Adipose tissue (tissue), 3 donors: Measurements from ENCODE around the gene TMCC2. TPM values are rescaled to one million over a fixed set of nuclear protein-coding genes. Genes with fewer than 3 reads are reported as not detected.

Experiments
- H3K27ac ChIP-seq: one replicate; pipeline ENCODE4 v1.5.1; 2013; ENCODE audit warnings: low read depth, low read length
- WGBS, 3 donors: extraction: QIAGEN DNeasy Blood & Tissue Kit; methylation state at CpG; one replicate each; pipeline ENCODE4 v1.1.7; 2013; 5-methylcytosine and 5-hydroxymethylcytosine counted together
- polyA plus RNA-seq, 3 donors: library from polyadenylated mRNA; stranded (reverse); fragments of 200-250 nt; gene quantifications; one replicate each; pipeline ENCODE4 v1.2.3, GENCODE V29; 2013
- donor health status: healthy with polysubstance abuse.
- donor health status: Bipolar disorder and iron deficiency.
- donor health status: healthy.

The TMCC2 gene
- polyA plus RNA-seq, 3 donors, result 0.70 to 3.1 (median 0.92) TPM

DNA sequence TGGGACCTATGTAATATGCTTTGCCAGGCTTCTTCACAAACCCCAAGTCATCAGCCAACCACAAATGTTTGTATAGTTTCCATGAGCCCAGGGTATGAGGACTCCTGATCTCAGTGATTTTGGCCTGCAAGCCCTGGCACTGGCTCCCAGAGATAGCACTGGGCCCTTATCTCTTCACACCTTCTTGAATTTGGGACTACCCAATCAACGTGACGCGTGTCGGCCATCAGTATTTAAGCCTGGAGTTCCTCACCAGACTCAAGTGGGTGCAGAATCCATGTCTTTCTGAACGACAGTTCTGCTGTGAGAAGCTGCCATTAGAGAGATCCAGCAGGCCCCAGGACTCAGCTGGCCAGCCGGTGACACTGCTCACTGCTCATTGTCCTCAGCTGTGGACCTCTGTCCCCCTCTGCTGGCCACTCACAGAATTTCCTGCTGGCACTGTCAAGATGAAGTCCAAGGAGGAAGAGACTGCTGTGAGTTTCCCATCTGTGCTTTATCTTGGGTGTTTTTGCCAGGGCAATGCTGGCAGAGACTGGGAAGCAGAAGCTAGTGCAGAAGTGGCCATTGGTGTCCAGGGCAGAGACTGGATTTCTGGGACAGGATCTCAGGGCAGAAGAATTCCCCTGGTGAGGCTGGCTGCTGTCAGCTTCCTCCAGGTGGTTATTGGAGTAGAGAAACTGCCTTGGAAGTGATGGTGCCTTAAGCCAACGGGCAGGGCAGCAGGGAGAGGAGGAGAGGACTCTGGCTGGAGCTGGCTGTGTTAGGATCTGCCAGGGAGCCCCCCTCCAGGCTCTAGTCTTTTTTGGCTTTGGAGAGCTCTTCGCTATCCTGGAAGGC, 28.4 kb downstream of the TMCC2 start:
- no peak overlapping the region for H3K27ac ChIP-seq
- 39 to 43% (median 42%) methylated on average over 8 of the region's 8 CpGs for WGBS, 3 donors

DNA sequence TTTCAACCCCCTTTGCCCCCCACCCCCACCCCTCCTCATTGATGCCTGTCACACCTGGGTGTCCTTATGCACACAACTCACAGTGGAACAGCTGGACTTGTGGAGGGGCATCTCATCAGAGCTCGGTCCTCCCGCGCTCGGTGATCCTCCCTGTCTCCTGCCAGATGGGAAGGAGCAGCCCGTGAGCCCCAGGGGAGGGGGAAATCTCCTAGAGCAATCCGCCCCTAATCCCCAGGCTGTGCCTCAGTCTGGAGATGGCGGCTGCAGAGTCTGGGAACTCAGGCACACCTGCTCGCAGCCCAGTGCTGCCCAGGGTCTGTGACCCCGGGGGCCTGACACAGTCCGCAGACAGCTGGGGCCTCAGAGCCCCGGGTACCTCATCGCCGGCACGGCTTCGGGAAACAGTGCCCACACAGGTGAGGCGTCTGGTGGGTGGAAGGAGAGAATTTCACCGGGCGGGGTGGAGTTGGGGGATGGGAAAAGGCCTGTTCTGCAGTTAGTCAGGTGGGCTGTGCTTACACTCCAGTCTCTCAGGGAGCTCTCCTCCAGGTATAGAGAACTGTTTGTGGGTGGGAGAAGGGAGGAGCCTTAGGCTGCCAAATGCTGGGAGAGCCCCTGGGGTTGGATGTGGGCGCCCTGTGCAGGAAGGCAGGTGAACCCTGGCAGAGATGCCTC, 29.3 kb downstream of the TMCC2 start:
- no peak overlapping the region for H3K27ac ChIP-seq
- WGBS, 3 donors, result 87 to 95% (median 93%) methylated on average over 15 to 19 of the region's 19 CpGs

DNA sequence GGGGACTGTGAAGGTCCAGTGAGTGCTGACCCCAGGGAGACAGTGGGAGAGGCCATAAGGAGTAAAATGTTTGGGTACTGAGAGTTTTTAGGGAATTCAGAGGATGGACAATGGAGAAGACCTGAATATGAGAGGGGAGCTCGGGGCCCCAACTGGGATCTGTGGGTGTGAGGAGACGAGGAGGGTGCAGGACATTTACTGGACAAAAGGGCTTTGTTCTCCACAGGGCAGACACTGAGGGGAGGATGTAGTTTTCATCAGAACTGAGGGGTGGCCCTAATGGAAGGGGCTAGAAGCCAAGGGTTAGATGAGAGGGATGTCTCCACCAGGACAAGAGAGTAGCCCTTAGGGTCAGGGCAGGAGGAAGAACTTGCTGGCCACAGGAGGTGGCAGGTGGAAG, 30.0 kb downstream of the TMCC2 start:
- WGBS, 3 donors, result 63 to 82% (median 75%) methylated on average over 2 of the region's 2 CpGs
- H3K27ac ChIP-seq, result no peak overlapping the region

DNA sequence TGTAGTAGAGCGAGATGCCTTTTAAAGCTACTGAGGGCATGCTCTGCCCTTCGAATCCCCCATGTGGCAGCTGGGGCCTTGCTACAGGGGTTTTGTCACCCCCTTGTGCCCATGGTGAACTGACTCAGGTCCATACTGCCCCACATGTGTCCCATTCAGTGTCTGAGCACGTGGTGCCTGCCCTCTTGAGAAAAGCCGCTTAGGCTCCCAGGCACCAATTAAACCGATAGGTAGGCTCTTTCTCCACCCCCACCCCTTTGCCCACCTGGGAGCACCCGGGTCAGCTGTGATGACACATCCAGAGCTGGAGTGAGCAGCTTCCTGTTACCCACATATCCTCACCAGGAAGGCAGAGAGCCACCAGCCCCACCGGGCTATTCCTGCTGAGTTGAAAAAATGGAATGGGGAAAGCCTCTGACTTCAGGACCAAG, 30.5 kb downstream of the TMCC2 start:
- no peak overlapping the region for H3K27ac ChIP-seq
- 68 to 76% (median 70%) methylated on average over 7 of the region's 7 CpGs for WGBS, 3 donors

DNA sequence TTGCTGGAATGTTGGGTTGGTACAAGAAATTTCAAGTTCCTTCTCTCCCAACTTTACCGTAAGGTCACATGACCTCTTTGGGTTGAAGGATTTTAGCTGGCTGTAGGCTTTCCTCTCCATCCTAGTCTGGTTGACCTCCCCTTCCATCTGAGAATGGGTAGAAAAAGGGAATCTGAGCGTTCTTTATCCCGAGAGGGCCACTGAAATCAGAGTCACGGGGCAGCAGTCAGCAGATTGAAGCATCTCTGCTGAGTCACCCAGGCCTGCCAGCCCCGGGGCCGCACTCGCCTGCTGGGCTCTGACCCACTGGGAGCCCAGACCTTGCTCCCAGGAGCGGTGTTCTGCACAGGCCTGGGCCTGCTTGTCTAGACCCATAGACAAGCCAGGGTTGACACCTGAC, 31.0 kb downstream of the TMCC2 start:
- 81 to 95% (median 87%) methylated on average over 8 of the region's 8 CpGs for WGBS, 3 donors

DNA sequence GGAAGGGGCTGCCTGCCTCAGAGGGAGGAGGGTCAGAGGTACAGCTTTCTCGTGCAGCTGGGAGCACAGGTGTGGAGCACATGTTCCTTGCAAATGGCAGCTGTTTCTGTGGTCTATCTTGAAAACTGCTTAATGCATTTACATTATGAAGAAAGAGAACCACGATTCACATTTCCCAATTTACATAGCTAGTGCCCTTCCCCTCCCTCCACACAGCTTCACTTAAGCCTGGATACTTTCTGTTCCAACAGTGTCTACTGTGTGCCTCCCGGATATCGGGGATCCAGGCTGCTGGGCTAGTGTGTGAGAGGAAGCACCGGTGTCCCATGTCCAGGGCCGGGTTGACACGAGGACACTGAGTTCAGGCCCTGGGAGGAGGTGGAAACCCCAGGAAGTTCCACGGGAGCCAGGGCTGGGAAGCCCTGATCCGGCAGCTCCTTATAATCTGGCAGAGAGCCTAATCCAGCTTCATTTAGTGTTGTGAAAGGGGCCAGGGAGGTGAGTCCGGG, 31.6 kb downstream of the TMCC2 start:
- 41 to 58% (median 50%) methylated on average over 10 of the region's 10 CpGs for WGBS, 3 donors
- H3K27ac ChIP-seq, result no peak overlapping the region

More for the DNA sequence above, 31.0 kb downstream of the TMCC2 start:
- H3K27ac ChIP-seq, result no peak overlapping the region

DNA sequence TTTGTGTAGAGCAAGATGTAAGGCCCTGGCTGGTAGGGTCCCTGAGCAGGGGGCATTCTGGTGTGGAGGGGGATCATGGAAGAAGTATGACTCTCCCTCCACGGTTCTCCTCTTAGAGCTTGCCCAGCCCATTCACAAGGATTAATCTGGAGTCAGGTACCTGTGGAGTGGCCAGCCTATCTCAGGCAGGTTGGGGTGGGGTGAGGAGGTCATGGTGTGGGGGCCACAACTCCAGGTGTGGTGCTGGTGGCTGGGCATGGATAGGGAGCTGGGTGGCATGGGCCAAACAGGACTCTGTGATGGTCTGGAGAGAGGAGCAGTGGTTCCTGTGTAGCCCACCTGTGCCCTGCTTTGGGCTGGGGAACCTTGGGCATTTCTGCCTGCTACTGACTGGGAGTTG, 32.3 kb downstream of the TMCC2 start:
- WGBS, 3 donors, result 56 to 83% (median 80%) methylated on average over 1 of the region's 1 CpG
- no peak overlapping the region for H3K27ac ChIP-seq

DNA sequence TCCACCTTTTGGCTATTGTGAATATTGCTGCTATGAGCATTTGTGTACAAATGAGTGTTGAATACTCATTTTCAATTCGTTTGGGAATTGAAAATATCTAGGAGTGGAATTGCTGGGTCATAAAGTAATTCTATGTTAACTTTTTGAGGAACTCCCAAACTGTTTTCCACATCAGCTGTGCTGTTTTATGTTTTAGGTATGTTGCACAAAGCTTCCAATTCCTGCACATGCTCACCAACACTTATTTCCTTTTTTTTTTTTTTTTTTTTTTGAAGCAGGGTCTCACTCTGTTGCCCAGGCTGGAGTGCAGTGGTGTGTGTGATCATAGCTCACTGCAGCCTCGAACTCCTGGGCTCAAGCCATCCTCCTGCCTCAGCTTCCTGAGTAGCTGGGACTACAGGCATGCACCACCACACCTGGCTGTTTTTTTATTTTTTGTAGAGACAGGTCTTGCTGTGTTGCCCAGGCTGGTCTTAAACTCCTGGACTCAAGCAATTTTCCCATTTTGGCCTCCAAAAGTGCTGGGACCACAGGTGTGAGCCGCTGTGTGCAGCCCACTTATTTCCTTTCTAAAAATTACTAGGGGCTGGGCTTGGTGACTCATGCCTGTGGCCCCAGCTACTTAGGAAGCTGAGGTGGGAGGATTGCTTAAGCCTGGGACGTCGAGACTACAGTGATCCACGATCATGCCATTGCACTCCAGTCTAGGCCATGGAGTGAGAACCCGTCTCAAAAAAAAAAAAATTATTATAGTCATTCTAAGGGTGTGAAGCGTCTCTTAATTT, 33.4 kb downstream of the TMCC2 start:
- WGBS, 3 donors, result 41 to 74% (median 47%) methylated on average over 8 of the region's 8 CpGs
- H3K27ac ChIP-seq, result no peak overlapping the region

DNA sequence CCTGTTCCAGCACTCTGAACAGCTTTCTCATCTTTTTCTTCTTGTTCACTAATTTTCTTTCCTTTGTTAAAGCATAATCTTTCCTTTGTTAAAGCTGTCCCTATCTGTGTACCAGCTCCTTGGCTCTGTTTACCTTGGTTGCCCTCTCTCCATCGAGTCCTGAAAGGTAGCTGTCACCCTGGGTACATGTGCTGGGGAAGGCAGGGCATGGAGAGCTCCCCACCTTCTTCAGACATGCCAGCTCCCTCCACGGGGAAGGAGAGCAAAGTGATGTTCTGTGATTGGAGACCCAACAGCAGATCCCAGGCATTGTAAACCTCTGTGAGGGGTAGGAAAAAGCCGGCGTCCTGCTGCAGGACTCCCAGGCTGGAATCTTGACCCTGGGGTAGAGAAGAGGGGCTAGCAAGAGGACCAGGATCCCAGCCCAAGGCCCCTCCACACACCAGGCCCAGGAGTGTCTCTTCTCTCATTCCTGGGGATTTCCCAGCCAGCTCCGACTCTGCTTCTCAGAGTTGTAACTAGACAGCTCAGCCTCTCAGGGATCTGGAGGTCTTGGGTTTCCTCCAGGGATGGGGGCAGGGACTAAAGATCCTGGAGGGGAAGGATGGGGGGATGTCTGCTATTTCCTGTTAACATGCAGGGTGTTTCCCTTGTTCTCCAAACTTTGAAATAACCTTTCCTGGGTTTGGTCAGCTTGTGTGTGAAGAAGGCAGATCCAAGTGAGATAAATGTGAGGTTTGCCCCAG, 34.4 kb downstream of the TMCC2 start:
- no peak overlapping the region for H3K27ac ChIP-seq
- 44 to 52% (median 45%) methylated on average over 5 of the region's 5 CpGs for WGBS, 3 donors

DNA sequence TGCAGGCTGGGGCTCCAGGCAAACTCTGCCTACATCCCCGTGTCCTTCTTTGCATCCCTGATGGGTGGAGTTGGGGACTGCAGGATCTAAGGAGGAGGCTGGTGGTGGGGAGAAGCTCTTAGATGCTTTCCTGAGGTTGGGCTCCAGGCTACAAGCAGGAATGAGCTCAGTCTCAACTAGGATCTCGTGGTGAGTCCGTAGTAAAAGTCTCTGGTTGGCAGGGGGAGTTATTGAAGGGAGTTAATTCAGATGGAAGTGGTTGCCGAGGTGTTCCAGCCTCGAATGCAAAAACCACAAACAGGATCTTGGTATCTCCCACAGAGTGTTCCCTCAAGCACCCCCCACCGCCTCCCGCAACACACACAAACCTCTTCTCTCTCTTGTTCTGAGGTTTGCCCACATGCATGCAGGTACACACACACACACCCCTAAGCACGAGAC, 35.0 kb downstream of the TMCC2 start:
- no peak overlapping the region for H3K27ac ChIP-seq
- 41 to 64% (median 47%) methylated on average over 8 of the region's 8 CpGs for WGBS, 3 donors

DNA sequence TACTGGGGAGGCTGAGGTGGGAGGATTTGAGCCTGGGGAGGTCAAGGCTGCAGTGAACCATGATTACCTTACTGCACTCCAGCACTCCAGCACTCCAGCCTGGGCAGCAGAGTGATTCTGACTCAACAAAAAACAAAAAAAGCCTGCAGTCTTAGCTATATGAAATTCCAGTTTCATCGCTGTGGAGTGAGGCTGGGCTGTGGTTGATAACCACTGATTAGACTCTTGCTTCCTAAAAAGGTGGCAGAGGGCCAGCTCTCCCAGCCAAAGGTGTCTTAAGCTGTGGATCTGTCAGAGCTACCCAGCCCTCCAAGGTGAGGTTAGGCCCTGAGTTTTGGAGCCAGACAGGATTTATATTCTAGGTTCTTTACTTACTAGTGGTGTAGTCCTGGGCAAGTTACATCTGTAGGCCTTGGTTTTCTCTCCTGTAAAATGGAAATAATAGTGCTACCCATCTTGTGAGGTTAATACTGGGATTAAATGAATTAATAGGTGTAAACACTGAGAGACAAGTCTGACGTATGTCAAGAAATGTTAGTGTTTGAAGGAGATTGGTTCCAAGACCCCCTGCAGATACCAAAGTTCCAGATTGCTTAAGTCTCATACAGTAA, 35.9 kb downstream of the TMCC2 start:
- 67 to 80% (median 70%) methylated on average over 2 of the region's 2 CpGs for WGBS, 3 donors
- H3K27ac ChIP-seq, result no peak overlapping the region

DNA sequence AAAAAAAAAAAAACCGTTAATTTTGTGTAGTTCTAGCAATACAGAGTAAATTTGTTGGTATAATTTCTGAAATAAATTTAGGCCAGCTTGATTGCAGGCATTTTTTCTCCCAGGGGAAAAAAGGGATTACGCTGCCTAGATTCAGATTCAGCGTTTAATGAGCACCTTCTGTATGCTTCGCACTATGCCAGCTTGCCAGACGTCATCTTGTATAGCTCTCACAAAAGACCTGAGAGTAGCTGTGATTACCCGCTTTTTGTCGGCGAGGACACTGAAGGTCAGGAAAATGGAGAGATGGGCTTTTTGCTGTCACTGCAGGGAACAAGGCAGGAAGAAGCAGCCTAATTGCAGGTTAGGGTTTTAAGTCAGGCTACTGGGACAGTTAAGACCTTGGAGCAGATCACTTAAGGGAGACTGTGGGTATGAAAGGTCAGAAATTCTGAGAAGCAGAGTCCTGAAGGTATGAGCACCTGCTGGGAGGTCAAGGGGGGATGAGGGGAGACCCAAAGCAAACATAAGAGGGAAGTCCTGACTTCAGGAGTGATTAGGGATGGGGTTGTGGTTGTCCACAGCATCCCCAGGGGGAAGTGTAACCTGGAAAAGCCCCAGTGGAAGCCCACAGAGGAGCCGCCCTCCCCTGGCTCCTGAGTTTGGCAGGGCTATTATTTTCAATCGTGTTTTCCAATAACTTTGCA, 39.0 kb downstream of the TMCC2 start:
- H3K27ac ChIP-seq, result no peak overlapping the region
- 65 to 71% (median 66%) methylated on average over 10 of the region's 10 CpGs for WGBS, 3 donors

DNA sequence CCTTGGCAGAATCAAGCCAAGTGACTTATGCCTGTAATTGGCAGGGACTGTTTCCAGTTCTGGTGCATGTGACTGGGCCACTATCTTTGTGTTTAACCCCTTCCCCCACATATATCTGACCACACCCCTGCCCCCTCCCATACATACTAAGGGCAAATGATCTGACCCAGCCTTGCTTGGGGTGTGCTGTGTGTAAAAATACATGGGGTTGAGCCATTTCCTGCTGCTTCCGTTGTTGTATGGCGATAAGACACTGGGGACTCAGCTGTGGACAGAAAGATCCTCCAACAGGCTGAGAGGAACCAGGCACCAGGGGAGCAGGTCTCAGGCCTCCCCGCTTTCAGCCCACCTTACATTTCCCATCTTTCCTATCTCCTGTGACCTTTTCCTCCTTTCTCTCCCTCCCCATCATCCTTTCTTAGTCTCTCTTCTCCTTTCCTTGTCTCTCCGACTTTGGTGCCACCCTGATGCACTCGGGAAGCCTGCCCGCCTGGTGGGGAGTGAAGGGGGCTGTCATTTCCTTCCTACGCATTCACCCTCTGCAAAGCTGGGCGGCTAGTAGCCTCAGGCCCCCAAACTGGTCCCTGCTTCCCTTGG, 39.7 kb downstream of the TMCC2 start:
- H3K27ac ChIP-seq, result no peak overlapping the region
- WGBS, 3 donors, result 52 to 88% (median 58%) methylated on average over 8 of the region's 8 CpGs

DNA sequence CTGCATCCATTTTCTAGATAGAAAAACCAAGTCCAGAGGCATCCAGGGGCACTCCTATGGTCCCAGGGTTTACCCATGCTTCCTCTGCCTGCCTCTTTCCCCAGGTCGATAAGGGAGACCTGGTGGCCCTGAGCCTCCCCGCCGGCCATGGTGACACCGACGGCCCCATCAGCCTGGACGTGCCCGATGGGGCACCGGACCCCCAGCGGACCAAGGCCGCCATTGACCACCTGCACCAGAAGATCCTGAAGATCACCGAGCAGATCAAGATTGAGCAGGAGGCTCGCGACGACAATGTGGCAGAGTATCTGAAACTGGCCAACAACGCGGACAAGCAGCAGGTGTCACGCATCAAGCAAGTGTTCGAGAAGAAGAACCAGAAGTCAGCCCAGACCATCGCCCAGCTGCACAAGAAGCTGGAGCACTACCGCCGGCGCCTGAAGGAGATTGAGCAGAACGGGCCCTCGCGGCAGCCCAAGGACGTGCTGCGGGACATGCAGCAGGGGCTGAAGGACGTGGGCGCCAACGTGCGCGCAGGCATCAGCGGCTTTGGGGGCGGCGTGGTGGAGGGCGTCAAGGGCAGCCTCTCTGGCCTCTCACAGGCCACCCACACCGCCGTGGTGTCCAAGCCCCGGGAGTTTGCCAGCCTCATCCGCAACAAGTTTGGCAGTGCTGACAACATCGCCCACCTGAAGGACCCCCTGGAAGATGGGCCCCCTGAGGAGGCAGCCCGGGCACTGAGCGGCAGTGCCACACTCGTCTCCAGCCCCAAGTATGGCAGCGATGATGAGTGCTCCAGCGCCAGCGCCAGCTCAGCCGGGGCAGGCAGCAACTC, 41.3 kb downstream of the TMCC2 start:
- WGBS, 3 donors, result 93 to 97% (median 95%) methylated on average over 48 of the region's 48 CpGs

DNA sequence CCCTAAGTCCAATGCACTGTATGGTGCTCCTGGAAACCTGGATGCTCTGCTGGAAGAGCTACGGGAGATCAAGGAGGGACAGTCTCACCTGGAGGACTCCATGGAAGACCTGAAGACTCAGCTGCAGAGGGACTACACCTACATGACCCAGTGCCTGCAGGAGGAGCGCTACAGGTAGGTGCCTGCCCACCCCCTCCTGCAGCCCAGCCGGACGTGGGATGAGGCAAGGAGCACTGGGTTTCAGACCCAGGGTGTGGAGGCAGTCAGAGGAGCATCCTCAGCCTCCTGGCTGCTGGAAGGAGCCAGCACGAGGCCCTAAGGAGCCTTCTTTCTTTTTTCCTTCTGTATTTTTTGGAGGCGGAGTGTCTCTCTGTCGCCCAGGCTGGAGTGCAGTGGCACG, 42.0 kb downstream of the TMCC2 start:
- no peak overlapping the region for H3K27ac ChIP-seq
- 92 to 96% (median 95%) methylated on average over 8 of the region's 8 CpGs for WGBS, 3 donors

More for the DNA sequence above, 41.3 kb downstream of the TMCC2 start:
- H3K27ac ChIP-seq, result no peak overlapping the region

DNA sequence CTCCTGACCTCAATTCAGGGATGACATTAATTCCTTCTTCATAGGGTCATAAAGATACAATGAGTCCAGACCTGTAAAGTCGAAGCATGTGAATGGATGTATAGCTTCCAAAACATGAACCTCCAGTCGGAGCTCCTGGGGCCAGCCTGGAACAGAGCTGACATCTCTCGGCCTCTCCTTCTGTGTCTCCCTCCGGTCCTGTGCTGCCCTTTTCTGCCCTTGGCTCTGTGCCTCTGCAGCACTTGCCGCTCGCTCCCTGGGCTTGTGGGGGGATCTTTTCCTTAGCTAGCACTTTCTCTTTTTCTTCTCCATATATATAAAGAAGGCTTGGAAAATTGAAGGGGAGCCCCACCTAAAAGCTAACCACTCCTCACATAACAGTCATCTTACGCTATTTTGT, 42.5 kb downstream of the TMCC2 start:
- no peak overlapping the region for H3K27ac ChIP-seq
- 86 to 89% (median 86%) methylated on average over 7 of the region's 7 CpGs for WGBS, 3 donors
